HEK293 (cell line): Measurements from ENCODE around the gene ZNF865.

ENCODE experiments used
- KLF17 ChIP-seq: fragments of 450-650 bp; formaldehyde crosslinking; IDR thresholded peaks from 2 replicates; pipeline ENCODE4 v1.5.1; 2016; ENCODE audit warnings: missing biosample characterization, missing genetic modification characterization
- KLF9 ChIP-seq: fragments of 450-650 bp; formaldehyde crosslinking; IDR thresholded peaks from 2 replicates; pipeline ENCODE4 v1.5.1; 2016; ENCODE audit warnings: missing biosample characterization, missing genetic modification characterization, low read depth
- OVOL3 ChIP-seq: fragments of 450-650 bp; formaldehyde crosslinking; IDR thresholded peaks from 2 replicates; pipeline ENCODE4 v1.5.1; 2016; ENCODE audit warnings: missing biosample characterization, missing genetic modification characterization
- SETDB1 ChIP-seq: IDR thresholded peaks from one replicate; pipeline ENCODE4 v1.6.1; 2017; ENCODE audit warnings: mild to moderate bottlenecking, low read length, moderate library complexity, mixed read lengths; ENCODE audit not compliant: insufficient read length
- SP7 ChIP-seq: fragments of 450-650 bp; formaldehyde crosslinking; IDR thresholded peaks from 2 replicates; pipeline ENCODE4 v1.5.1; 2016; ENCODE audit warnings: missing biosample characterization, missing genetic modification characterization
- YY1 ChIP-seq: fragments of 450-650 bp; formaldehyde crosslinking; IDR thresholded peaks from 2 replicates; pipeline ENCODE4 v1.5.1; 2018; ENCODE audit warnings: missing biosample characterization, missing genetic modification characterization
- YY2 ChIP-seq: fragments of 450-650 bp; formaldehyde crosslinking; IDR thresholded peaks from 2 replicates; pipeline ENCODE4 v1.5.1; 2016; ENCODE audit warnings: missing biosample characterization, missing genetic modification characterization
- ZBTB48 ChIP-seq: fragments of 450-650 bp; formaldehyde crosslinking; IDR thresholded peaks from 2 replicates; pipeline ENCODE4 v1.5.1; 2016; ENCODE audit warnings: missing biosample characterization, missing genetic modification characterization
- ZBTB8A ChIP-seq: fragments of 450-650 bp; formaldehyde crosslinking; IDR thresholded peaks from 2 replicates; pipeline ENCODE4 v1.5.1; 2016; ENCODE audit warnings: missing biosample characterization, missing genetic modification characterization
- ZNF266 ChIP-seq: fragments of 450-650 bp; formaldehyde crosslinking; IDR thresholded peaks from 2 replicates; pipeline ENCODE4 v1.5.1; 2016; ENCODE audit warnings: missing biosample characterization, missing genetic modification characterization, low read depth
- ZNF280C ChIP-seq: fragments of 450-650 bp; formaldehyde crosslinking; IDR thresholded peaks from 2 replicates; pipeline ENCODE4 v1.5.1; 2016; ENCODE audit warnings: missing biosample characterization, missing genetic modification characterization
- ZNF350 ChIP-seq: fragments of 450-650 bp; formaldehyde crosslinking; IDR thresholded peaks from 2 replicates; pipeline ENCODE4 v1.5.0; 2017; ENCODE audit warnings: missing biosample characterization, mild to moderate bottlenecking, missing genetic modification characterization
- ZNF366 ChIP-seq: fragments of 450-650 bp; formaldehyde crosslinking; conservative IDR thresholded peaks from 2 replicates; pipeline ENCODE4 v1.5.1; 2016; ENCODE audit warnings: missing biosample characterization, missing genetic modification characterization
- ZNF404 ChIP-seq: fragments of 450-650 bp; formaldehyde crosslinking; IDR thresholded peaks from 2 replicates; pipeline ENCODE4 v1.5.1; 2017; ENCODE audit warnings: missing biosample characterization, missing genetic modification characterization
- ZNF624 ChIP-seq: fragments of 450-650 bp; formaldehyde crosslinking; IDR thresholded peaks from 2 replicates; pipeline ENCODE4 v1.5.1; 2017; ENCODE audit warnings: missing biosample characterization, missing genetic modification characterization
- ZNF843 ChIP-seq: fragments of 450-650 bp; formaldehyde crosslinking; IDR thresholded peaks from 2 replicates; pipeline ENCODE4 v1.5.1; 2016; ENCODE audit warnings: missing biosample characterization, missing genetic modification characterization
- TF ChIP-seq, protein P1 (sequence below): fragments of 450-650 bp; formaldehyde crosslinking; IDR thresholded peaks from 2 replicates; pipeline ENCODE4 v1.5.1; 2016; ENCODE audit warnings: missing biosample characterization, missing genetic modification characterization
- TF ChIP-seq, protein P2 (sequence below): fragments of 450-650 bp; formaldehyde crosslinking; conservative IDR thresholded peaks from 2 replicates; pipeline ENCODE4 v1.5.1; 2016; ENCODE audit warnings: low read depth, missing biosample characterization, missing genetic modification characterization
- TF ChIP-seq, protein P3 (sequence below): fragments of 450-650 bp; formaldehyde crosslinking; conservative IDR thresholded peaks from 2 replicates; pipeline ENCODE4 v1.5.1; 2016; ENCODE audit warnings: low read depth, missing biosample characterization, missing genetic modification characterization
- TF ChIP-seq, protein P4 (sequence below): fragments of 450-650 bp; formaldehyde crosslinking; IDR thresholded peaks from 2 replicates; pipeline ENCODE4 v1.5.1; 2016; ENCODE audit warnings: missing biosample characterization, missing genetic modification characterization
- TF ChIP-seq, protein P5 (sequence below): fragments of 450-650 bp; formaldehyde crosslinking; IDR thresholded peaks from 2 replicates; pipeline ENCODE4 v1.5.1; 2016; ENCODE audit warnings: missing biosample characterization, missing genetic modification characterization

The ZNF865 gene

DNA sequence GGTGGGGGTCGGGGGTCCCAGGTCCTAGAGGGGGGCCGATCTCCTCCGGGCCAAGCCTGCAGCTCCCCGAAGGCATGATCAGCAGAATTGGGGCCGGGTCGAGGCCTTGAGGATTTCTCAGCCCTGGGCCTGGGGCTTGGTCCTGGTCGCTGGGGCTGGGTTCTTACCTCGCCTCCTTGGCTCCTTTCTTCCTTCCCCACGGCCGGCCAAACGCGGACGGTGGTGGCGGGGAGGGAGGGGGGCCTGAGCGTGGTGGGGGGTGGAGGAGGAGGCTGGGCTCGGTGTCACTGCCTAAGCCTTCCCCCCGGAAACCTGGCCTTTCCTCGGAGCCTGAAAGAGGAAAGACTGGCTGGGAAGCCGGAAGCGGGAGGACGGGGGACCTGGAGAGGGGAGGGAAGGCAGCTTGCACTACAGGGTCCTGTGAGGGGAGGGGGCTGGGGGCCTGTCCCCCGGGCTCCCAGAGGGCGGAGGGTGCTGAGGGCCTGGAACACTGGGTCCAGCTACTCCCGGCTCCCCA, 24.8 kb upstream of the ZNF865 start, which contains the start of gene ZNF579 (continued):
- TF ChIP-seq, protein P1, sequence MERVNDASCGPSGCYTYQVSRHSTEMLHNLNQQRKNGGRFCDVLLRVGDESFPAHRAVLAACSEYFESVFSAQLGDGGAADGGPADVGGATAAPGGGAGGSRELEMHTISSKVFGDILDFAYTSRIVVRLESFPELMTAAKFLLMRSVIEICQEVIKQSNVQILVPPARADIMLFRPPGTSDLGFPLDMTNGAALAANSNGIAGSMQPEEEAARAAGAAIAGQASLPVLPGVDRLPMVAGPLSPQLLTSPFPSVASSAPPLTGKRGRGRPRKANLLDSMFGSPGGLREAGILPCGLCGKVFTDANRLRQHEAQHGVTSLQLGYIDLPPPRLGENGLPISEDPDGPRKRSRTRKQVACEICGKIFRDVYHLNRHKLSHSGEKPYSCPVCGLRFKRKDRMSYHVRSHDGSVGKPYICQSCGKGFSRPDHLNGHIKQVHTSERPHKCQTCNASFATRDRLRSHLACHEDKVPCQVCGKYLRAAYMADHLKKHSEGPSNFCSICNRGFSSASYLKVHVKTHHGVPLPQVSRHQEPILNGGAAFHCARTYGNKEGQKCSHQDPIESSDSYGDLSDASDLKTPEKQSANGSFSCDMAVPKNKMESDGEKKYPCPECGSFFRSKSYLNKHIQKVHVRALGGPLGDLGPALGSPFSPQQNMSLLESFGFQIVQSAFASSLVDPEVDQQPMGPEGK = peak; percentile 92
- TF ChIP-seq ZNF624 (tag by site-specific recombination) (no peak), OVOL3 (tag by site-specific recombination) (no peak), YY1 (tag by site-specific recombination) (no peak), ZNF843 (peak; percentile 34; the same call in 1 of the 2 replicates), ZBTB48 (no peak), SP7 (tag by site-specific recombination) (peak; percentile 53), KLF17 (tag by site-specific recombination) (0 out of 2 replicates have a peak, but pooled peaks have one; percentile 39), ZNF366 (tag by site-specific recombination) (peak; percentile 51), SETDB1 (no peak), ZBTB8A (tag by site-specific recombination) (0 out of 2 replicates have a peak, but pooled peaks have one; percentile 17), KLF9 (no peak), ZNF280C (tag by site-specific recombination) (no peak), ZNF350 (no peak), YY2 (peak; percentile 31; the same call in 1 of the 2 replicates), ZNF266 (tag by site-specific recombination) (no peak), ZNF404 (tag by site-specific recombination) (no peak)
- TF ChIP-seq, protein P2, sequence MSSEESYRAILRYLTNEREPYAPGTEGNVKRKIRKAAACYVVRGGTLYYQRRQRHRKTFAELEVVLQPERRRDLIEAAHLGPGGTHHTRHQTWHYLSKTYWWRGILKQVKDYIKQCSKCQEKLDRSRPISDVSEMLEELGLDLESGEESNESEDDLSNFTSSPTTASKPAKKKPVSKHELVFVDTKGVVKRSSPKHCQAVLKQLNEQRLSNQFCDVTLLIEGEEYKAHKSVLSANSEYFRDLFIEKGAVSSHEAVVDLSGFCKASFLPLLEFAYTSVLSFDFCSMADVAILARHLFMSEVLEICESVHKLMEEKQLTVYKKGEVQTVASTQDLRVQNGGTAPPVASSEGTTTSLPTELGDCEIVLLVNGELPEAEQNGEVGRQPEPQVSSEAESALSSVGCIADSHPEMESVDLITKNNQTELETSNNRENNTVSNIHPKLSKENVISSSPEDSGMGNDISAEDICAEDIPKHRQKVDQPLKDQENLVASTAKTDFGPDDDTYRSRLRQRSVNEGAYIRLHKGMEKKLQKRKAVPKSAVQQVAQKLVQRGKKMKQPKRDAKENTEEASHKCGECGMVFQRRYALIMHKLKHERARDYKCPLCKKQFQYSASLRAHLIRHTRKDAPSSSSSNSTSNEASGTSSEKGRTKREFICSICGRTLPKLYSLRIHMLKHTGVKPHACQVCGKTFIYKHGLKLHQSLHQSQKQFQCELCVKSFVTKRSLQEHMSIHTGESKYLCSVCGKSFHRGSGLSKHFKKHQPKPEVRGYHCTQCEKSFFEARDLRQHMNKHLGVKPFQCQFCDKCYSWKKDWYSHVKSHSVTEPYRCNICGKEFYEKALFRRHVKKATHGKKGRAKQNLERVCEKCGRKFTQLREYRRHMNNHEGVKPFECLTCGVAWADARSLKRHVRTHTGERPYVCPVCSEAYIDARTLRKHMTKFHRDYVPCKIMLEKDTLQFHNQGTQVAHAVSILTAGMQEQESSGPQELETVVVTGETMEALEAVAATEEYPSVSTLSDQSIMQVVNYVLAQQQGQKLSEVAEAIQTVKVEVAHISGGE (tag by site-specific recombination) = peak; percentile 99
- TF ChIP-seq, protein P3, sequence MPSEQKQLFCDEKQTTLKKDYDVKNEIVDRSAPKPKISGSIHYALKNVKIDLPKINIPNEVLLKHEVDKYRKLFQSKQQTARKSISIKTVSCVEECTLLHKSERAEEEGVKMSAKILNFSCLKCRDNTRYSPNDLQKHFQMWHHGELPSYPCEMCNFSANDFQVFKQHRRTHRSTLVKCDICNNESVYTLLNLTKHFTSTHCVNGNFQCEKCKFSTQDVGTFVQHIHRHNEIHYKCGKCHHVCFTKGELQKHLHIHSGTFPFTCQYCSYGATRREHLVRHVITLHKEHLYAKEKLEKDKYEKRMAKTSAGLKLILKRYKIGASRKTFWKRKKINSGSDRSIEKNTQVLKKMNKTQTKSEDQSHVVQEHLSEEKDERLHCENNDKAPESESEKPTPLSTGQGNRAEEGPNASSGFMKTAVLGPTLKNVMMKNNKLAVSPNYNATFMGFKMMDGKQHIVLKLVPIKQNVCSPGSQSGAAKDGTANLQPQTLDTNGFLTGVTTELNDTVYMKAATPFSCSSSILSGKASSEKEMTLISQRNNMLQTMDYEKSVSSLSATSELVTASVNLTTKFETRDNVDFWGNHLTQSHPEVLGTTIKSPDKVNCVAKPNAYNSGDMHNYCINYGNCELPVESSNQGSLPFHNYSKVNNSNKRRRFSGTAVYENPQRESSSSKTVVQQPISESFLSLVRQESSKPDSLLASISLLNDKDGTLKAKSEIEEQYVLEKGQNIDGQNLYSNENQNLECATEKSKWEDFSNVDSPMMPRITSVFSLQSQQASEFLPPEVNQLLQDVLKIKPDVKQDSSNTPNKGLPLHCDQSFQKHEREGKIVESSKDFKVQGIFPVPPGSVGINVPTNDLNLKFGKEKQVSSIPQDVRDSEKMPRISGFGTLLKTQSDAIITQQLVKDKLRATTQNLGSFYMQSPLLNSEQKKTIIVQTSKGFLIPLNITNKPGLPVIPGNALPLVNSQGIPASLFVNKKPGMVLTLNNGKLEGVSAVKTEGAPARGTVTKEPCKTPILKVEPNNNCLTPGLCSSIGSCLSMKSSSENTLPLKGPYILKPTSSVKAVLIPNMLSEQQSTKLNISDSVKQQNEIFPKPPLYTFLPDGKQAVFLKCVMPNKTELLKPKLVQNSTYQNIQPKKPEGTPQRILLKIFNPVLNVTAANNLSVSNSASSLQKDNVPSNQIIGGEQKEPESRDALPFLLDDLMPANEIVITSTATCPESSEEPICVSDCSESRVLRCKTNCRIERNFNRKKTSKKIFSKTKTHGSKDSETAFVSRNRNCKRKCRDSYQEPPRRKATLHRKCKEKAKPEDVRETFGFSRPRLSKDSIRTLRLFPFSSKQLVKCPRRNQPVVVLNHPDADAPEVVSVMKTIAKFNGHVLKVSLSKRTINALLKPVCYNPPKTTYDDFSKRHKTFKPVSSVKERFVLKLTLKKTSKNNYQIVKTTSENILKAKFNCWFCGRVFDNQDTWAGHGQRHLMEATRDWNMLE = peak; percentile 70
- TF ChIP-seq, protein P4, sequence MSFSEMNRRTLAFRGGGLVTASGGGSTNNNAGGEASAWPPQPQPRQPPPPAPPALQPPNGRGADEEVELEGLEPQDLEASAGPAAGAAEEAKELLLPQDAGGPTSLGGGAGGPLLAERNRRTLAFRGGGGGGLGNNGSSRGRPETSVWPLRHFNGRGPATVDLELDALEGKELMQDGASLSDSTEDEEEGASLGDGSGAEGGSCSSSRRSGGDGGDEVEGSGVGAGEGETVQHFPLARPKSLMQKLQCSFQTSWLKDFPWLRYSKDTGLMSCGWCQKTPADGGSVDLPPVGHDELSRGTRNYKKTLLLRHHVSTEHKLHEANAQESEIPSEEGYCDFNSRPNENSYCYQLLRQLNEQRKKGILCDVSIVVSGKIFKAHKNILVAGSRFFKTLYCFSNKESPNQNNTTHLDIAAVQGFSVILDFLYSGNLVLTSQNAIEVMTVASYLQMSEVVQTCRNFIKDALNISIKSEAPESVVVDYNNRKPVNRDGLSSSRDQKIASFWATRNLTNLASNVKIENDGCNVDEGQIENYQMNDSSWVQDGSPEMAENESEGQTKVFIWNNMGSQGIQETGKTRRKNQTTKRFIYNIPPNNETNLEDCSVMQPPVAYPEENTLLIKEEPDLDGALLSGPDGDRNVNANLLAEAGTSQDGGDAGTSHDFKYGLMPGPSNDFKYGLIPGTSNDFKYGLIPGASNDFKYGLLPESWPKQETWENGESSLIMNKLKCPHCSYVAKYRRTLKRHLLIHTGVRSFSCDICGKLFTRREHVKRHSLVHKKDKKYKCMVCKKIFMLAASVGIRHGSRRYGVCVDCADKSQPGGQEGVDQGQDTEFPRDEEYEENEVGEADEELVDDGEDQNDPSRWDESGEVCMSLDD = no peak
- TF ChIP-seq, protein P5, sequence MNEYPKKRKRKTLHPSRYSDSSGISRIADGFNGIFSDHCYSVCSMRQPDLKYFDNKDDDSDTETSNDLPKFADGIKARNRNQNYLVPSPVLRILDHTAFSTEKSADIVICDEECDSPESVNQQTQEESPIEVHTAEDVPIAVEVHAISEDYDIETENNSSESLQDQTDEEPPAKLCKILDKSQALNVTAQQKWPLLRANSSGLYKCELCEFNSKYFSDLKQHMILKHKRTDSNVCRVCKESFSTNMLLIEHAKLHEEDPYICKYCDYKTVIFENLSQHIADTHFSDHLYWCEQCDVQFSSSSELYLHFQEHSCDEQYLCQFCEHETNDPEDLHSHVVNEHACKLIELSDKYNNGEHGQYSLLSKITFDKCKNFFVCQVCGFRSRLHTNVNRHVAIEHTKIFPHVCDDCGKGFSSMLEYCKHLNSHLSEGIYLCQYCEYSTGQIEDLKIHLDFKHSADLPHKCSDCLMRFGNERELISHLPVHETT (tag by site-specific recombination) = no peak
